Colonic mucosa (tissue), 4 donors: ENCODE data around the gene TSFM. TPM values are rescaled to one million over a fixed set of nuclear protein-coding genes. Genes with fewer than 3 reads are reported as not detected.

Experiments used
- DNase-seq: peaks from one replicate; pipeline ENCODE4 v3.0.0-alpha.2; 2020
- H3K27ac ChIP-seq: fragments of 200-600 bp; one replicate; pipeline ENCODE4 v1.8.0; 2021
- H3K27me3 ChIP-seq: fragments of 200-600 bp; one replicate; pipeline ENCODE4 v1.8.0; 2021
- H3K36me3 ChIP-seq: fragments of 200-600 bp; one replicate; pipeline ENCODE4 v1.8.0; 2021
- H3K4me1 ChIP-seq: fragments of 200-600 bp; one replicate; pipeline ENCODE4 v1.8.0; 2021; ENCODE audit warnings: mild to moderate bottlenecking
- H3K4me3 ChIP-seq: fragments of 200-600 bp; one replicate; pipeline ENCODE4 v1.8.0; 2021
- H3K9ac ChIP-seq, 2 donors: one replicate each; pipeline ENCODE4 v1.7.0; 2013; ENCODE audit warnings: control low read depth in 2 of 2, low read depth in 2 of 2, low read length in 2 of 2
- H3K9me3 ChIP-seq: fragments of 200-600 bp; one replicate; pipeline ENCODE4 v1.8.0; 2021
- intact Hi-C: fragments of 100-400 bp; cut with DNase I; formaldehyde crosslinking; loops from one replicate; pipeline ENCODE4 v1.14.1; 2022
- total RNA-seq, 2 donors: library from RNA; stranded (reverse); fragmentation: NEBNext Ultra II Directional in 1 of 2; extraction: Animal tissue kit (Norgen Biotek cat#: 25700) in 1 of 2; gene quantifications; one replicate each; pipeline ENCODE4 v1.2.1, GENCODE V29; 2021
- TF ChIP-seq, protein P1 (sequence below): fragments of 200-600 bp; IDR thresholded peaks from one replicate; pipeline ENCODE4 v1.8.0; 2022; ENCODE audit warnings: antibody characterized with exemption, mild to moderate bottlenecking
- donor health status: healthy.
- donor health status: DM: no; HTN: no; CAD: no.
- donor health status: DM: no; HTN: no; CAD: no.

The TSFM gene
- total RNA-seq, 2 donors from 2014 or later: 35.6 to 68.9 TPM

DNA sequence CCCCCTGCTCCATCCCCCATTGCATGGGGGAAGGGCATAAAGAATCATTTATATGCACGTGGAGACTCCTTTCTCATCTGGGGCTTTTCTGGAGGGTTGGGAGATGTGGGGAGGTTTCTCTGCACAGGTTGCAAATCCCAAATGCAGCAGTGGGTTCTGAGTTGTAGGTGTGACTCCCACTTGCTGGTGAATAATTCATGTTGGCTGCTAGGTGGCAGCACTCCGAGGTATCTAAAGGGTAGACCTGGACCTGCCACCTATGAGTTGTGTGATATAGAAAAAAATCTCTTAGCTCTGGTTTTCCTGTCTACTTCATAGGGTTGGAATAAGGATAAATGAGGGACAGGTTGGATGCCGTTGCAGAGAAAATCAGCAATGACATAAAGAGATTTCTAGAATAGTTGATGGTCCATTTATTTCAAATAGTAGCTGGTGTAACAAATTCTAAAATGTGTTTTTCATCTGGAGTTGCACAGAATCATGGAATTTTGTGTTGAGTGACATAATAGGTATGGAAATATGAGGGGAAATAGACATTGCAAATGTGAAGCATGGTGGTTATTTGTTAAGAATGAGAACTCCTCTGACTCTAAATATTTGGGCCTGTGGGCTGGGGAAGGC is 23.1 kb upstream of the TSFM start:
- Histone ChIP-seq H3K36me3 (no peaks in the 10 kb centered on the region), H3K27ac (no peak overlapping the region), H3K4me1 (no peaks in the 10 kb centered on the region), H3K9ac (no peak overlapping the region), H3K27me3 (no peaks in the 10 kb centered on the region), H3K4me3 (no peak overlapping the region), H3K9me3 (no peaks in the 10 kb centered on the region)
- no peak for DNase-seq
- TF ChIP-seq, protein P1, sequence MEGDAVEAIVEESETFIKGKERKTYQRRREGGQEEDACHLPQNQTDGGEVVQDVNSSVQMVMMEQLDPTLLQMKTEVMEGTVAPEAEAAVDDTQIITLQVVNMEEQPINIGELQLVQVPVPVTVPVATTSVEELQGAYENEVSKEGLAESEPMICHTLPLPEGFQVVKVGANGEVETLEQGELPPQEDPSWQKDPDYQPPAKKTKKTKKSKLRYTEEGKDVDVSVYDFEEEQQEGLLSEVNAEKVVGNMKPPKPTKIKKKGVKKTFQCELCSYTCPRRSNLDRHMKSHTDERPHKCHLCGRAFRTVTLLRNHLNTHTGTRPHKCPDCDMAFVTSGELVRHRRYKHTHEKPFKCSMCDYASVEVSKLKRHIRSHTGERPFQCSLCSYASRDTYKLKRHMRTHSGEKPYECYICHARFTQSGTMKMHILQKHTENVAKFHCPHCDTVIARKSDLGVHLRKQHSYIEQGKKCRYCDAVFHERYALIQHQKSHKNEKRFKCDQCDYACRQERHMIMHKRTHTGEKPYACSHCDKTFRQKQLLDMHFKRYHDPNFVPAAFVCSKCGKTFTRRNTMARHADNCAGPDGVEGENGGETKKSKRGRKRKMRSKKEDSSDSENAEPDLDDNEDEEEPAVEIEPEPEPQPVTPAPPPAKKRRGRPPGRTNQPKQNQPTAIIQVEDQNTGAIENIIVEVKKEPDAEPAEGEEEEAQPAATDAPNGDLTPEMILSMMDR: peak; percentile 43
- intact Hi-C loops: no loop called here

DNA sequence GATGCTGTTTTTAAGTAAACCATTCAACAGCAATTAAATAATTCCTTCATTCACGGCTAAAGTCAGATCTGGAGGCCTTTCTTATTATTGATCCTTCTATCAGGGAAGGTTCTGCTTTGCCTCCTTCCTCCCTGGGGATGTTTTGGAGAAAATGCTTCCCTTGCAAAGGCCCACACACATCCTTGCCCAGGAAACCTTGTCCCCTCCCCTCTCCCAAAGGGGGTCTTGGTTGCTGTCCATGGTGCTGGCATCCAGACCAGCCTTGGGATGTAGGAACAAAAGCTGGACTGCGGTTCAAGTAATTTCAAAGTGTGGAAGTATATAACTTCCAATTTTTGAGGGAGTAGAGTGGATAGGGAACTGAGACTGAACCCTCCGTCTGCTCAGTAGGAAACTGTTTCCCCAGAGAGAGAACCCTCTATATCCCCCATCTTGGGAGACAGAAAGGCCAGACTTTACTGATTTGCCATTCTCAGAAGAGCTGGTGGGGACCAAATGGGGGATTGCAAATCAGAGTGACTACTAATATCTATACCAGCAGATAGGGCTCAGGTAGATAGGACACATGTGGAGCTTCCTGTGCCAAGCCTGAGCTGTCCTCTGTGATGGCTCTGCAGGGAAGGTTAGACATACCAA is 22.1 kb upstream of the TSFM start:
- TF ChIP-seq, protein P1: no peak
- H3K4me3 ChIP-seq: no peak overlapping the region
- DNase-seq: no peak
- H3K27ac ChIP-seq: no peak overlapping the region
- no peaks in the 10 kb centered on the region for H3K36me3 ChIP-seq
- intact Hi-C loops: no loop called here
- no peak overlapping the region for H3K9ac ChIP-seq
- H3K27me3 ChIP-seq: peaks cover 9% of the 10 kb centered on the region
- peaks cover 2% of the 10 kb centered on the region for H3K4me1 ChIP-seq
- no peaks in the 10 kb centered on the region for H3K9me3 ChIP-seq

DNA sequence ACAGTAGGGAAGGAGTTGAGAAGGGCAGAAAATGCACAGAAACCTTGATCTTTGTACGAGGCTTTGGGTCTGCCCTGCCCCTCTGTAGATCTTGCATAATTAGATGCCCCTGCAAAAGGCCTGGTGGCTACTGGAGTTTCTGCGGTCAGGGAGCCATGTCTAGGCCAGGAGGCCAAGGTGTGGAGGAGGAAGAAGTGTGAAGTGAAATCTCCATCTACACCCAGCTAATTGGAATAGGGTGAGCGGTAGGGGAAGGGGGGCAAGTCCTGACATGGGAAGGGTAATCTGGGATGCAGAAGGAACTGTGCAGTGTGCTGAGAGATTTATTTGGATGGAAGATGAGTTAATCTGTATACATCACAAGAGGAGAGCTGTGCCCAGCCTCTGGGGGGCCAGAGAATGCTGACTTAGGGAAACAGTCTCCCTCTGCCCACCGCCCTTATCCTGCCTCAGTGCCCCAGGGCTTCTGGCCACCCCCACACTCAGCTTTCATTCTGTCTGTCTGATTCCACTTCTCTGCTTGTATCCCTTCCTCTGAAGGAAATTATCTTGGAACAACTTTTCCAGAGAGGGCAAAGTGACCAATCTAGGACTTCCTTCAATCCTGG is 21.1 kb upstream of the TSFM start:
- no peak overlapping the region for H3K27ac ChIP-seq
- no peak for DNase-seq
- H3K9me3 ChIP-seq: no peaks in the 10 kb centered on the region
- H3K27me3 ChIP-seq: peaks cover 19% of the 10 kb centered on the region
- no peak overlapping the region for H3K9ac ChIP-seq
- H3K4me3 ChIP-seq: no peak overlapping the region
- TF ChIP-seq, protein P1: no peak
- H3K36me3 ChIP-seq: no peaks in the 10 kb centered on the region
- peaks cover 8% of the 10 kb centered on the region for H3K4me1 ChIP-seq
- intact Hi-C loops: no loop called here

DNA sequence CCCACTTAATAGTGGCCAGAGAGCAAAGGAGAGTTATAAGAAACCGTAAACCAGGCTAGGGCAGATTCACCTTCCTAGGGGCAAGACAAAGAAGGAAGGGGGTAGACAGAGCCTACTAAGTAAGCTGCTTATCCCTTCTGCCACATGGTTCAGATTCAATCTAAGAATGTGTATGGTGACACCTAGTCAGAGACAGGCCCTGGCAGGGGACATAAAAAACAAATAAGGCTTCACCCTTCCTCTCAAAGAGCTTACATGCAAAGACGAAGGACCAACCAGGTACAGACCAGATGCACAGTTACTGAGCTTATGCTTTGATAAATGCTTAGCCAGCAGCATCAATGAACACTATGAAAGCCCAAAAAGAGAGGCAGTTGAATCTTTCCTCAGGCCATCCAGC is 20.1 kb upstream of the TSFM start:
- TF ChIP-seq, protein P1: no peak
- H3K9ac ChIP-seq: no peak overlapping the region
- H3K27me3 ChIP-seq: peaks cover 25% of the 10 kb centered on the region
- H3K9me3 ChIP-seq: no peaks in the 10 kb centered on the region
- H3K36me3 ChIP-seq: no peaks in the 10 kb centered on the region
- no peak overlapping the region for H3K4me3 ChIP-seq
- H3K27ac ChIP-seq: no peak overlapping the region
- H3K4me1 ChIP-seq: peaks cover 8% of the 10 kb centered on the region
- intact Hi-C loops: no loop called here
- DNase-seq: no peak

DNA sequence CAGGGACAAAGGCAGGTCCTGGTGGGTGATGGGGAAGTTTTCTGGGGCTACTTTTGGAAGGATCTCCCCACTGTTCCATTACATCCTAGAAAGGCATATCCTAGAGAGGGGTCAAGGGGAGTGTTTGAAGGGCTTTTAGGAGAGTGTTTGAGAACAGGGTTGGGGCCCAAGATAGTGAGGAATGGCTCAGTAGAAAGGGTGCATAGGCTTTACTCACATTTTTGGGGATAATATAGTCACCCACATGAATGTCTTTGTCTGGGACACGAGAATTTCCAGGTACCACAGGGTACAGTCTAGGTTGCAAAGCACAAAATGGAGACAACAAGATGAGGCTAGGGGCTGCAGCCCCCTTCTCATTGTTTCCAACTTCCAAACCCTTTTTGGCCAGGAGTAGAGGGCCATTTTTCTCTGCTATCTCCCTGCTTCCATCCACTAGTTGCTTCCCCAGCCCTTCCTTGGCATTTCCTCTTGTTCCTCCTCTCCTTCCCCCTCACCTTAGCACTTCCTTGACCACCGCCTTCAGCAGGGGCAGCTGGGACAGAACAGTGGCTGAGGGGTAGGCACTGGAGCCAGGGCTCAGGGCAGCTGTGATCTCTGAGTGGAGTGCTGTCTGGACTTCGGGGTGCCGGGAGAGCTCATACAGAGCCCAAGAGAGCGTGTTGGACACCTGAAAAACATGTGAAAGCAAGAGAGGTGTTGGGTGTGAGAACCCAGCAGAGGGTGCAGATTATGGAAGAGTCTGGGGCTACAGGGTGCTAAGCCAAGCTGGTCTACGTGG is 18.5 kb upstream of the TSFM start:
- Histone ChIP-seq H3K9ac (no peak overlapping the region), H3K27me3 (peaks cover 25% of the 10 kb centered on the region)

More for the DNA sequence above, 18.5 kb upstream of the TSFM start:
- TF ChIP-seq, protein P1: no peak
- Histone ChIP-seq H3K4me1 (peaks cover 8% of the 10 kb centered on the region), H3K36me3 (no peaks in the 10 kb centered on the region), H3K4me3 (no peak overlapping the region), H3K9me3 (no peaks in the 10 kb centered on the region), H3K27ac (no peak overlapping the region)
- no peak for DNase-seq
- intact Hi-C loops: no loop called here
